Endodermal cell (in vitro differentiated cells): ENCODE results near the gene EIF4H. TPM values are rescaled to one million over a fixed set of nuclear protein-coding genes. Genes with fewer than 3 reads are reported as not detected.
"Not testable (repeated sequence)": the region's sequence is repeated elsewhere in the genome, so short reads cannot be mapped to it uniquely, and the experiment has no call there.

ENCODE experiments used
- DNase-seq: peaks from one replicate; pipeline ENCODE4 v3.0.0-alpha.2; 2017
- H3K27ac ChIP-seq: 2 replicates; pipeline ENCODE4 v1.5.1; 2013; ENCODE audit warnings: mild to moderate bottlenecking, low read depth, low read length, moderate library complexity
- H3K27me3 ChIP-seq: 2 replicates; pipeline ENCODE4 v1.6.1; 2013; ENCODE audit warnings: mild to moderate bottlenecking, low read length, moderate library complexity; ENCODE audit not compliant: insufficient read depth, control insufficient read depth, poor library complexity, severe bottlenecking
- H3K36me3 ChIP-seq: 2 replicates; pipeline ENCODE4 v1.7.0; 2013; ENCODE audit warnings: mild to moderate bottlenecking, low read length, moderate library complexity; ENCODE audit not compliant: control insufficient read depth, insufficient read depth
- H3K4me1 ChIP-seq: one replicate; pipeline ENCODE4 v1.7.0; 2013; ENCODE audit warnings: low read length; ENCODE audit not compliant: control insufficient read depth, insufficient read depth
- H3K4me3 ChIP-seq: 2 replicates; pipeline ENCODE4 v1.5.1; 2013; ENCODE audit warnings: mild to moderate bottlenecking, low read length, moderate library complexity
- H3K9ac ChIP-seq: 2 replicates; pipeline ENCODE4 v1.6.1; 2013; ENCODE audit warnings: mild to moderate bottlenecking, low read length, moderate library complexity; ENCODE audit not compliant: poor library complexity, severe bottlenecking; ENCODE audit errors: extremely low read depth
- H3K9me3 ChIP-seq: 2 replicates; pipeline ENCODE4 v1.6.1; 2013; ENCODE audit warnings: mild to moderate bottlenecking, low read length, moderate library complexity; ENCODE audit not compliant: control insufficient read depth
- H3K27ac Mint-ChIP-seq: 2 replicates; pipeline ENCODE4 v1.8.0; 2020; ENCODE audit warnings: mixed read lengths
- H3K27me3 Mint-ChIP-seq: 2 replicates; pipeline ENCODE4 v1.8.0; 2021; ENCODE audit warnings: mild to moderate bottlenecking, mixed read lengths; ENCODE audit not compliant: insufficient read depth
- H3K36me3 Mint-ChIP-seq: 2 replicates; pipeline ENCODE4 v1.8.0; 2020; ENCODE audit warnings: low read depth, mixed read lengths
- H3K4me1 Mint-ChIP-seq: 2 replicates; pipeline ENCODE4 v1.8.0; 2020; ENCODE audit warnings: mixed read lengths
- H3K4me3 Mint-ChIP-seq: 2 replicates; pipeline ENCODE4 v1.8.0; 2020; ENCODE audit warnings: mild to moderate bottlenecking, moderate library complexity, mixed read lengths
- H3K9me3 Mint-ChIP-seq: 2 replicates; pipeline ENCODE4 v1.8.0; 2020; ENCODE audit warnings: mild to moderate bottlenecking, mixed read lengths
- WGBS, 2 experiments: methylation state at CpG; one replicate each; pipeline versions ENCODE4 v1.1.5 to v1.1.7; 2013; ENCODE audit warnings: missing lambda C conversion rate in 2 of 2, mixed read lengths in 1 of 2; ENCODE audit not compliant: insufficient coverage in 1 of 2, insufficient read length in 1 of 2; 5-methylcytosine and 5-hydroxymethylcytosine counted together
- total RNA-seq, 2 donors: library from RNA; stranded (reverse); fragmentation: NEBNext Ultra II Directional in 1 of 2; extraction: Animal tissue kit (Norgen Biotek cat#: 25700) in 1 of 2; gene quantifications; 2 replicates in 1 of 2; 3 replicates in 1 of 2; pipeline ENCODE4 v1.2.1, GENCODE V29; 2021
- TF ChIP-seq, protein P1 (sequence below): fragments of 200-600 bp; sonication (generic); conservative IDR thresholded peaks from 2 replicates; pipeline ENCODE4 v1.5.0; 2021; ENCODE audit warnings: antibody characterized with exemption, mild to moderate bottlenecking

The EIF4H gene
- total RNA-seq, 2 donors from 2014 or later, result 305 to 346 TPM

DNA sequence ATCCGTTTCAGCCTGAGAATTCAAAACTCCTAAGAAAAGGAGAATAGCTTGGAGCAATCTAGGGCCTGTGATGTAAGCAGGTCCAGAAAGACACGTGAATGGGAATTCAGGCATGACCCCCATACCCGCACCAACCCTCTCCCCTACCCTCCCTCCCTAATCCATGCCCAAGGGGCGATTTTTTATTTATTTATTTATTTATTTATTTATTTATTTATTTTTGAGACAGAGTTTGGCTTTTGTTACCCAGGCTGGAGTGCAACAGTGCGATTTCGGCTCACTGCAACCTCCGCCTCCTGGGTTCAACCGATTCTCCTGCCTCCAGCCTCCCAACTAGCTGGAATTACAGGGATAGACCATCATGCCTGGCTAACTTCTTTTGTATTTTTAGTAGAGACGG lies 16.6 kb upstream of the EIF4H start:
- H3K9me3 ChIP-seq, result no peaks in the 10 kb centered on the region
- TF ChIP-seq, protein P1, sequence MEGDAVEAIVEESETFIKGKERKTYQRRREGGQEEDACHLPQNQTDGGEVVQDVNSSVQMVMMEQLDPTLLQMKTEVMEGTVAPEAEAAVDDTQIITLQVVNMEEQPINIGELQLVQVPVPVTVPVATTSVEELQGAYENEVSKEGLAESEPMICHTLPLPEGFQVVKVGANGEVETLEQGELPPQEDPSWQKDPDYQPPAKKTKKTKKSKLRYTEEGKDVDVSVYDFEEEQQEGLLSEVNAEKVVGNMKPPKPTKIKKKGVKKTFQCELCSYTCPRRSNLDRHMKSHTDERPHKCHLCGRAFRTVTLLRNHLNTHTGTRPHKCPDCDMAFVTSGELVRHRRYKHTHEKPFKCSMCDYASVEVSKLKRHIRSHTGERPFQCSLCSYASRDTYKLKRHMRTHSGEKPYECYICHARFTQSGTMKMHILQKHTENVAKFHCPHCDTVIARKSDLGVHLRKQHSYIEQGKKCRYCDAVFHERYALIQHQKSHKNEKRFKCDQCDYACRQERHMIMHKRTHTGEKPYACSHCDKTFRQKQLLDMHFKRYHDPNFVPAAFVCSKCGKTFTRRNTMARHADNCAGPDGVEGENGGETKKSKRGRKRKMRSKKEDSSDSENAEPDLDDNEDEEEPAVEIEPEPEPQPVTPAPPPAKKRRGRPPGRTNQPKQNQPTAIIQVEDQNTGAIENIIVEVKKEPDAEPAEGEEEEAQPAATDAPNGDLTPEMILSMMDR, result no peak
- no peak for DNase-seq
- H3K27ac ChIP-seq, result no peak overlapping the region
- Mint-ChIP-seq H3K9me3 (no peaks in the 10 kb centered on the region), H3K4me3 (no peak overlapping the region), H3K27me3 (no peaks in the 10 kb centered on the region), H3K27ac (no peak overlapping the region), H3K36me3 (no peaks in the 10 kb centered on the region), H3K4me1 (peaks cover 15% of the 10 kb centered on the region)
- H3K9ac ChIP-seq, result no peak overlapping the region
- WGBS, 2 experiments, result 96 to 97% methylated on average over 6 to 7 of the region's 9 CpGs
- no peak overlapping the region for H3K4me3 ChIP-seq
- H3K4me1 ChIP-seq, result peaks cover 4% of the 10 kb centered on the region
- H3K27me3 ChIP-seq, result no peaks in the 10 kb centered on the region
- no peaks in the 10 kb centered on the region for H3K36me3 ChIP-seq

DNA sequence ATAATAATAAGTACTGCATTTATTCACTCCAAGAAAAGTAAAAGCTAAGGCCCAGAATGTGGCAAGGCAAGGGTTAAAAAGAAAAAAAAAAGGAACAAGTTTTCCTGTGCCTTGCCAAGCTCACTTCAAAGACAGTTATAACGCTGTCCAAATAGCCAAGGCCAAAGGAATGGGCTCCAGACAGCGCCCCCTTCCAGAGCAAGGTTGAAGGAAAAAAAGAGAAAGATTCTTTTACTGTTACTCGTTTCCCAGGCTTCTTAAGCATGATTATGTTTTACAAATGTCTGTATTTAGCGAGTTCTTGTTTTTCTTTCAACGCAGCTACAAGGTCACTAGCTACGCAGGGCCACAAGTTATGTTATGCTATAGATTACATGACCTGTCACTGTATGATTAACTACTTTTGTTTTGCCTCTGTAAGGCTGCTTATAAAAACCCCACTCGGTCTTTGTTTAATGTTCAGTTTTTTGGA lies 9.1 kb upstream of the EIF4H start:
- Histone ChIP-seq H3K36me3 (no peaks in the 10 kb centered on the region), H3K27me3 (no peaks in the 10 kb centered on the region), H3K4me3 (no peak overlapping the region), H3K4me1 (peaks cover 1% of the 10 kb centered on the region), H3K9ac (no peak overlapping the region), H3K27ac (no peak overlapping the region), H3K9me3 (no peaks in the 10 kb centered on the region)
- Mint-ChIP-seq H3K27ac (no peak overlapping the region), H3K4me3 (no peak overlapping the region), H3K4me1 (peaks cover 11% of the 10 kb centered on the region), H3K9me3 (peaks cover 6% of the 10 kb centered on the region), H3K36me3 (peaks cover 5% of the 10 kb centered on the region), H3K27me3 (no peaks in the 10 kb centered on the region)
- WGBS, 2 experiments, result 45 to 59% methylated on average over 6 to 7 of the region's 7 CpGs
- DNase-seq, result peak; percentile 84
- TF ChIP-seq, protein P1, result peak; percentile 82

DNA sequence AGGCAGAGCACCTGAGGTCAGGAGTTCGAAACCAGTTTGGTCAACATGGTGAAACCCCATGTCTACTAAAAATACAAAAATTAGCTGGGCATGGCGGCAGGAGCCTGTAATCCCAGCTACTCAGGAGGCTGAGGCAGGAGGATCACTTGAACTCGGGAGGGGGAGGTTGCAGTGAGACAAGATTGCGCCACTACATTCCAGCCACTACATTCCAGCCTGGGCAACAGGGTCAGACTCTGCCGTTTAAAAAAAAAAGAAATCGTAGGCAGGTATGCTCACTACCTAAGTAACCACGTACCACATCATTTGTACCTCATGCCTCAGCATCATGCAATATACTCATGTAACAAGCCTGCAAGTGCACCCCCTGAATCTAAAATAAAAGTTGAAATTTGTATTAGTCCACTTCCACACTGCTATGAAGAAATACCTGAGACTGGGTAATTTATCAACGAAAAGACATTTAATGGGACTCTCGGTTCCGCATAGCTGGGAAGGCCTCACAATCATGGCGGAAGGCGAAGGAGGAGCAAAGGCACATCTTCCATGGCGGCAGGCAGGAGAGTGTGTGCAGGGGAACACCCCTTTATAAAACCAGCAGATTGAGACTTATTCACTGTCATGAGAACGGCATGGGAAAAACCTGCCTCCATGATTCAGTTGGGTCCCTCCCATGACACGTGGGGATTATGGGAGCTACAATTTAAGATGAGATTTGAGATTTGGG lies 8.1 kb upstream of the EIF4H start:
- WGBS, 2 experiments, result 97 to 98% methylated on average over 13 to 15 of the region's 15 CpGs
- no peak for DNase-seq
- Histone ChIP-seq H3K36me3 (no peaks in the 10 kb centered on the region), H3K27ac (no peak overlapping the region), H3K9me3 (no peaks in the 10 kb centered on the region), H3K4me3 (no peak overlapping the region), H3K4me1 (no peaks in the 10 kb centered on the region), H3K27me3 (no peaks in the 10 kb centered on the region), H3K9ac (no peak overlapping the region)
- no peak overlapping the region for H3K4me3 Mint-ChIP-seq
- peaks cover 10% of the 10 kb centered on the region for H3K4me1 Mint-ChIP-seq
- H3K27ac Mint-ChIP-seq, result no peak overlapping the region
- no peaks in the 10 kb centered on the region for H3K27me3 Mint-ChIP-seq
- TF ChIP-seq, protein P1, result no peak
- H3K9me3 Mint-ChIP-seq, result peaks cover 6% of the 10 kb centered on the region
- H3K36me3 Mint-ChIP-seq, result peaks cover 5% of the 10 kb centered on the region

DNA sequence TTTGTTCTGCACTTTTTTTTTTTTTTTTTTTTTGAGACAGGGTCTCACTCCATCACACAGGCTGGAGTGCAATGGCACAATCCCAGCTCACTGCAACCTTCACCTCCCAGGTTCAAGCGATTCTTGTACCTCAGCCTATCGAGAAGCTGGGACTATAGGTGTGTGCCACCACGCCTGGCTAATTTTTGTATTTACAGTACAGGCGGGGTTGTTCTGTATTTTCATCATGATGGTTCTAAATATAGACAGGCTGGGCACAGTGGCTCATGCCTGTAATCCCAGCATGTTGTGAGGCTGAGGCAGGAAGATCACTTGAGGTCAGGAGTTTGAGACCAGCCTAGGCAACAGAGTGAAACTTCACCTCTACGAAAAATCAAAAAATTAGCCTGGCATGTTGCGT lies 6.8 kb upstream of the EIF4H start:
- H3K27me3 ChIP-seq, H3K4me1 ChIP-seq, H3K4me1 Mint-ChIP-seq, H3K27me3 Mint-ChIP-seq, H3K9me3 ChIP-seq, H3K9ac ChIP-seq, H3K27ac ChIP-seq, DNase-seq, H3K36me3 ChIP-seq, H3K9me3 Mint-ChIP-seq, H3K36me3 Mint-ChIP-seq, H3K4me3 ChIP-seq, H3K4me3 Mint-ChIP-seq, H3K27ac Mint-ChIP-seq: not testable (repeated sequence)
- 96 to 97% methylated on average over 6 of the region's 6 CpGs for WGBS, 2 experiments
